K562 (cell line): ENCODE measurements around the gene BBX. TPM values are rescaled to one million over a fixed set of nuclear protein-coding genes. Genes with fewer than 3 reads are reported as not detected.

Experiments used
- ATAC-seq: fragments of 200-7000 bp; cut with Tn5 transposase; 3 replicates; pipeline ENCODE4 v1.9.1; 2020; ENCODE audit warnings: moderate library complexity
- BruUV-seq: library from RNA; stranded (reverse); fragments of 400-500 nt; replicated peaks from 2 replicates; lab custom pipeline; 2021; lab: Mats Ljungman, UMichigan
- CTCF ChIA-PET: fragments of 300-600 bp; formaldehyde crosslinking; extraction: SDS; loops from one replicate; lab custom pipeline; 2021; ENCODE audit warnings: low intra/inter-chr PET ratio; lab: Yijun Ruan, JAX
- POLR2A ChIA-PET: fragments of 300-600, 350-650 bp; sonication (Branson Sonifier 250); formaldehyde crosslinking; extraction: SDS; loops from one replicate; lab custom pipeline; 2021; ENCODE audit warnings: antibody characterized with exemption, inconsistent platforms; lab: Yijun Ruan, JAX
- DNase-seq, 4 experiments: peaks; one replicate each; pipeline versions ENCODE4 v3.0.0 to v3.0.0-alpha.2; 2011 to 2018; ENCODE audit warnings: low spot score in 3 of 4, mixed read lengths in 3 of 4; ENCODE audit errors: extremely low read depth in 1 of 4
- FAIRE-seq: peaks from 2 replicates; lab custom pipeline; 2011; peaks lifted over from hg19 to GRCh38; lab: Jason Lieb, UNC
- H2AFZ ChIP-seq: 2 replicates; pipeline ENCODE4 v1.6.0; 2011; ENCODE audit warnings: low read depth, low read length, control low read depth, inconsistent platforms
- H3K27ac ChIP-seq: fragments of 200-600 bp; 3 replicates; pipeline ENCODE4 v1.8.0; 2011; ENCODE audit warnings: low read depth, mild to moderate bottlenecking, control low read depth, inconsistent platforms, low read length, moderate library complexity, mixed read lengths; ENCODE audit errors: extremely low read depth
- H3K27me3 ChIP-seq, 2 experiments: fragments of 300-600 bp in 1 of 2; 2 replicates in 1 of 2; 3 replicates in 1 of 2; pipeline versions ENCODE4 v1.6.0 to v1.8.0; 2011; ENCODE audit warnings: inconsistent platforms in 2 of 2, low read length in 2 of 2, mild to moderate bottlenecking in 1 of 2, mixed read lengths in 1 of 2, moderate library complexity in 1 of 2; ENCODE audit not compliant: control insufficient read depth in 2 of 2, insufficient read depth in 2 of 2
- H3K36me3 ChIP-seq: fragments of 300-600 bp; 3 replicates; pipeline ENCODE4 v1.8.0; 2011; ENCODE audit warnings: mild to moderate bottlenecking, low read length, inconsistent platforms; ENCODE audit not compliant: control insufficient read depth, insufficient read depth
- H3K4me1 ChIP-seq, 2 experiments: fragments of 200-600 bp in 1 of 2; replicated peaks in 1 of 2; 2 replicates in 1 of 2; 3 replicates in 1 of 2; pipeline versions ENCODE4 v1.5.1 to v1.8.0; 2011; ENCODE audit warnings: inconsistent platforms in 2 of 2, low read length in 2 of 2, mild to moderate bottlenecking in 1 of 2, mixed read lengths in 1 of 2, moderate library complexity in 1 of 2; ENCODE audit not compliant: control insufficient read depth in 2 of 2, insufficient read depth in 2 of 2
- H3K4me2 ChIP-seq: 2 replicates; pipeline ENCODE4 v1.6.1; 2011; ENCODE audit warnings: low read length, control low read depth, inconsistent platforms, mixed read lengths; ENCODE audit not compliant: insufficient read depth
- H3K4me3 ChIP-seq: fragments of 200-600 bp; sonication (generic), shearing (Covaris generic); 2 replicates; pipeline ENCODE4 v1.5.1; 2016; ENCODE audit warnings: control low read depth, inconsistent platforms
- H3K79me2 ChIP-seq: fragments of 200-600 bp; 3 replicates; pipeline ENCODE4 v1.8.0; 2011; ENCODE audit warnings: low read length, inconsistent platforms; ENCODE audit not compliant: control insufficient read depth, insufficient read depth
- H3K9ac ChIP-seq, 2 experiments: 2 replicates each; pipeline versions ENCODE4 v1.6.0 to v1.6.1; 2011; ENCODE audit warnings: low read depth in 2 of 2, low read length in 2 of 2, control low read depth in 1 of 2, inconsistent platforms in 1 of 2, mild to moderate bottlenecking in 1 of 2, mixed read lengths in 1 of 2; ENCODE audit not compliant: insufficient read depth in 1 of 2
- H3K9me1 ChIP-seq: one replicate; pipeline ENCODE4 v1.6.0; 2011; ENCODE audit warnings: inconsistent platforms, mild to moderate bottlenecking, low read length, moderate library complexity; ENCODE audit not compliant: control insufficient read depth, insufficient read depth
- H3K9me3 ChIP-seq: replicated peaks from 2 replicates; pipeline ENCODE4 v1.5.1; 2011; ENCODE audit warnings: low read depth, low read length, inconsistent platforms; ENCODE audit not compliant: control insufficient read depth, insufficient read depth
- H4K20me1 ChIP-seq: replicated peaks from 2 replicates; pipeline ENCODE4 v1.6.1; 2011; ENCODE audit warnings: low read length, inconsistent platforms, mixed read lengths; ENCODE audit not compliant: control insufficient read depth, insufficient read depth
- ATF4 ChIP-seq: fragments of 450-650 bp; formaldehyde crosslinking; IDR thresholded peaks from 2 replicates; pipeline ENCODE4 v1.4.0; 2022; ENCODE audit warnings: mild to moderate bottlenecking, moderate library complexity
- E2F5 ChIP-seq: sonication (generic); formaldehyde crosslinking; IDR thresholded peaks from 2 replicates; pipeline ENCODE4 v1.8.0; 2022; ENCODE audit warnings: mild to moderate bottlenecking, missing genetic modification reagents
- FOSL1 ChIP-seq: fragments of 200-800 bp; sonication (Bioruptor generic); conservative IDR thresholded peaks from 2 replicates; pipeline ENCODE4 v1.6.1; 2016; ENCODE audit warnings: missing genetic modification characterization, missing compliant biosample characterization
- HMG20A ChIP-seq: fragments of 450-650 bp; formaldehyde crosslinking; conservative IDR thresholded peaks from 2 replicates; pipeline ENCODE4 v1.4.0; 2020; ENCODE audit warnings: mild to moderate bottlenecking, mixed read lengths
- MEF2A ChIP-seq: IDR thresholded peaks from 2 replicates; pipeline ENCODE4 v1.6.1; 2011; ENCODE audit warnings: low read depth, mild to moderate bottlenecking, low read length, moderate library complexity; ENCODE audit not compliant: control insufficient read depth
- NFXL1 ChIP-seq: fragments of 450-650 bp; formaldehyde crosslinking; IDR thresholded peaks from 2 replicates; pipeline ENCODE4 v1.4.0; 2021; ENCODE audit warnings: mild to moderate bottlenecking
- ZNF431 ChIP-seq: sonication (generic); formaldehyde crosslinking; IDR thresholded peaks from 2 replicates; pipeline ENCODE4 v1.8.0; 2022; ENCODE audit warnings: mild to moderate bottlenecking, missing genetic modification reagents
- ZNF75A ChIP-seq: fragments of 450-650 bp; formaldehyde crosslinking; IDR thresholded peaks from 2 replicates; pipeline ENCODE4 v1.4.0; 2020; ENCODE audit warnings: mild to moderate bottlenecking
- WGBS: fragments of 100-300 bp; shearing (Covaris generic); methylation state at CpG from one replicate; pipeline ENCODE4 v1.1.6; 2016; ENCODE audit warnings: low coverage, mixed read lengths; ENCODE audit not compliant: insufficient coverage; ENCODE audit errors: missing lambda C conversion rate; 5-methylcytosine and 5-hydroxymethylcytosine counted together
- in situ Hi-C: fragments of 300-500 bp; cut with MboI; formaldehyde crosslinking; loops from 4 replicates; pipeline ENCODE4 v1.15.0; 2018; ENCODE audit warnings: inconsistent platforms, mixed read lengths
- intact Hi-C: fragments of 100-400 bp; cut with micrococcal nuclease; formaldehyde crosslinking; loops from 2 replicates; pipeline ENCODE4 v1.14.2; 2022
- polyA plus RNA-seq, 8 experiments: library from polyadenylated mRNA; depleted of rRNA in 4 of 8; stranded (reverse) in 5 of 8; unstranded in 3 of 8; fragments of >200 nt; fragmentation: Nextera tagmentation in 2 of 8; fragmentation: Illumina TruSeq in 1 of 8; extraction: Ambion mirVana in 2 of 8; extraction: Trizol in 1 of 8; gene quantifications; 2 replicates each; pipeline versions ENCODE4 v1.2.1 to v1.2.3, GENCODE V29; 2011 to 2014; ENCODE audit warnings: inconsistent platforms in 1 of 8, missing spikeins in 1 of 8
- total RNA-seq, 7 experiments: library from RNA; depleted of rRNA in 6 of 7; stranded (reverse); fragments of >200 nt in 6 of 7; fragmentation: Illumina TruSeq in 2 of 7; extraction: Trizol in 2 of 7; gene quantifications; 2 replicates each; pipeline versions ENCODE4 v1.2.1 to v1.2.3, GENCODE V29; 2011 to 2021; ENCODE audit warnings: low replicate concordance in 1 of 7
- TF ChIP-seq, protein P1 (sequence below): fragments of 450-650 bp; formaldehyde crosslinking; IDR thresholded peaks from 2 replicates; pipeline ENCODE4 v1.4.0; 2020; ENCODE audit warnings: mild to moderate bottlenecking, moderate library complexity

BBX gene
- total and polyA plus RNA-seq, 9 of the 15 experiments (the other 6 are each of a cell fraction or from before 2014, with no cell fraction given) = 4.9 to 19.5 (median 11.8) TPM

DNA sequence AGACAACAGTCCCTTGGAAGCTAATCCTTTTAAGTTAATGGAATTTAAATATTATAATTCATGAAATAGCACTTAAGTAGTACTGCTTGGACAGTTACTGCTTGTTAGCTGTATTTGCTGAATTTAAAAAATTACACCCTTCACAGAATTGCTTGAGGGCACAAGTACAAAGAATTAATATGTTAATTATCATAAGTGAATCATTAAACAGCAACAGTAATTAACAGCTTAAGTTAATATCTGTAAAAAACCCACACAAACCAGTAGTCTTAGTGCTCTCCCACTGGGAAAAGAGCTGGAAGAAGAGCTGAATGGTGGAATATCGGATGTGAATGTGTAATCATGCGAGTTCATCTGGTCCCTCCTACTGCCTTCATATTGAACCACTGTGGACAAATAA, 336.1 kb downstream of the BBX start:
- no peaks in the 10 kb centered on the region for H3K36me3 ChIP-seq
- H3K9ac ChIP-seq = no peak overlapping the region
- no peak overlapping the region for H3K4me2 ChIP-seq
- ATAC-seq (no peak), DNase-seq (no peak), FAIRE-seq (no peak)
- no peak overlapping the region for H3K4me3 ChIP-seq
- H3K27me3 ChIP-seq = no peaks in the 10 kb centered on the region; a peak in 1 of 5 replicates
- TF ChIP-seq MEF2A (no peak), ZNF431 (CRISPR knock-in tag) (no peak), E2F5 (CRISPR knock-in tag) (no peak), ZNF75A (CRISPR knock-in tag) (no peak), ATF4 (no peak), FOSL1 (tag) (no peak), HMG20A (no peak), NFXL1 (CRISPR knock-in tag) (no peak)
- TF ChIP-seq, protein P1, sequence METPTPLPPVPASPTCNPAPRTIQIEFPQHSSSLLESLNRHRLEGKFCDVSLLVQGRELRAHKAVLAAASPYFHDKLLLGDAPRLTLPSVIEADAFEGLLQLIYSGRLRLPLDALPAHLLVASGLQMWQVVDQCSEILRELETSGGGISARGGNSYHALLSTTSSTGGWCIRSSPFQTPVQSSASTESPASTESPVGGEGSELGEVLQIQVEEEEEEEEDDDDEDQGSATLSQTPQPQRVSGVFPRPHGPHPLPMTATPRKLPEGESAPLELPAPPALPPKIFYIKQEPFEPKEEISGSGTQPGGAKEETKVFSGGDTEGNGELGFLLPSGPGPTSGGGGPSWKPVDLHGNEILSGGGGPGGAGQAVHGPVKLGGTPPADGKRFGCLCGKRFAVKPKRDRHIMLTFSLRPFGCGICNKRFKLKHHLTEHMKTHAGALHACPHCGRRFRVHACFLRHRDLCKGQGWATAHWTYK (CRISPR knock-in tag) = no peak
- H3K4me1 ChIP-seq = no peaks in the 10 kb centered on the region
- ChIA-PET POLR2A (interaction anchor here (0.6 kb wide), 1 partner anchor 562 kb away, joined by 3 read pairs; no protein-coding TSS in a partner anchor), CTCF (no interaction called here)
- in situ Hi-C loops (no loop called here), intact Hi-C loops (no loop called here)
- H3K9me3 ChIP-seq = no peaks in the 10 kb centered on the region
- WGBS = 7% methylated on average over 2 of the region's 2 CpGs
- no peaks in the 10 kb centered on the region for H3K79me2 ChIP-seq
- no peak overlapping the region for H3K27ac ChIP-seq
- H2AFZ ChIP-seq = no peak overlapping the region
- BruUV-seq = no TSS peak
- H3K9me1 ChIP-seq = no peaks in the 10 kb centered on the region
- H4K20me1 ChIP-seq = no peaks in the 10 kb centered on the region

Other genes starting within 250 kb of the BBX start
- gene CCDC54, start 145.5 kb upstream of the BBX start, total RNA-seq (2014; rRNA removed) = not detected in 2 replicates
- not detected in 2 replicates for gene CCDC54, start 145.5 kb upstream of the BBX start, total RNA-seq (2014; rRNA removed; fragmentation: Illumina TruSeq; extraction: Trizol)
- gene CCDC54, start 145.5 kb upstream of the BBX start, total RNA-seq (2015; rRNA removed; fragmentation: Illumina TruSeq; extraction: Trizol) = not detected in 2 replicates
- not detected in 2 replicates for gene CCDC54, start 145.5 kb upstream of the BBX start, total RNA-seq (2021)
- gene CCDC54, start 145.5 kb upstream of the BBX start, polyA plus RNA-seq (2011; rRNA removed) = not detected in 2 replicates
- not detected in 2 replicates for gene CCDC54, start 145.5 kb upstream of the BBX start, polyA plus RNA-seq (2014; fragmentation: Illumina TruSeq; extraction: Trizol)
- gene CCDC54, start 145.5 kb upstream of the BBX start, polyA plus RNA-seq (2014; fragmentation: Nextera tagmentation; extraction: Ambion mirVana) = not detected
- gene CCDC54, start 145.5 kb upstream of the BBX start, polyA plus RNA-seq (2014; rRNA removed) = not detected in 2 replicates